ENCODE results near the gene FBLN5.
"Not testable (repeated sequence)": the region's sequence is repeated elsewhere in the genome, so short reads cannot be mapped to it uniquely, and the experiment has no call there.

Gene FBLN5

GRCh38 chr14:91858536-91859275 lies 88.8 kb downstream of the FBLN5 start:
- DNase-seq: no peak

DNA sequence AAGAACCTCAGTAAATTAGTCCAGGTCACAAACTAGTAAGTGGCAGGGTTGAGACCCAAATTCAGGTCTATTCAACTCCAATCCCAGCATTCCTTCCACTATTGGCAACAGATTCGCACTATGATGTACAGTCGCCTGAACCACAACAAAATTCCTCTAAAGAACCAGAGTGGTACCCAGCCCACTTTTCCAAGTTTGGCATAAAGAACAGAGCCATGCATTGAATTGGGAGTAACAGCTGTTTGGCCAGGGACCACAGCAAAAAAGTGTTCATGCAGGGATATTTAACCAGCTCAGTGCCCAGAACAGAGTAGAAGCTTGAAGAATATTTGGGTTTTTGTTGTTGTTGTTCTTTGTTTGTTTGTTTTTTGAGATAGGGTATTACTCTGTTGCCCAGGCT lies 89.9 kb downstream of the FBLN5 start:
- no peak for DNase-seq

- DNase-seq: no peak
These were observed 93.1 kb downstream of the FBLN5 start for GRCh38 chr14:91854327-91854934.

- DNase-seq: no peak
These were observed 95.9 kb downstream of the FBLN5 start for GRCh38 chr14:91851563-91851962.

DNA sequence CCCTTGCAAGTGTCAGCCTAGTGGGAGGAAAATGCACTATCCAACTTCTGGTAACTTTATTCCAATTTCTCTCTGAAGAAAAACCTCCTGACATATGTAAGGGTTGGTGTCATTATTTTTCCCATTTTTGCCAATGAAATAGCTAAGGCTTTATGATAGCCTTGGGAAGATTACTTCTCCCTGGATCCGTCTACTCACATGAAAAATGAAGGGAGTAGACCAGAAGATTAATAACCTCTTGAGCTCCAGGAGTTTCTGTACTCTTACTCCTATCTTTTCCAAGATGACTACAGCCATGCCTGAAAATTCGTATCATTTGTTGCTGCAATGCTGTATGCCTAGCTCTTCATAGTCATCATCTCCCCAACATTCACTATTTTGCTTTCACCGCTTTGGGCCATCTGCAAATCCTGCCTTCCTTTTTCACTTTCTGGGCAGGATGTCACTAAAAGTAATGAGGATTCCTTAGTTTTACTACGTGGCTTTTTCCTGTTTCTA lies 98.9 kb downstream of the FBLN5 start:
- DNase-seq: no peak

GRCh38 chr14:91847693-91848092 lies 99.8 kb downstream of the FBLN5 start:
- no peak for DNase-seq

DNA sequence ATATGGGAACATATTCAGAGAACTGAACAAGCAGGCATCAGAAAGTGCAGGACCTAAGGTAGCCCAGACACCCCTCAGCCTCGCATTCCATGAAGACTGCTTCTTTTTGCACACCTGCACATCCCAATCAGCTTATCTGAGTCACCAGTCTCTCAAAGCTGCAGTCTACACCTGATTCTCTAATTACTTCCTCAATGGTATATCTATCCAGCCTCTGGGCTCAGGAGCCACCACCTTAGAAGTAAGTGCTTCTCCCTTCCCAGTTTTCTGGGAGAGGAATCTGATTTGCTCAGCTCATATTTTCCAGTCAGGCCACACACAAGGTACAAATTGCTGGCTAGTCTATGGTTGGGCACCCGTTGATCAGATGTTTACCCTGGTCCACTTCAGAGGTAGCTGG lies 101.8 kb downstream of the FBLN5 start:
- no peak for DNase-seq

DNA sequence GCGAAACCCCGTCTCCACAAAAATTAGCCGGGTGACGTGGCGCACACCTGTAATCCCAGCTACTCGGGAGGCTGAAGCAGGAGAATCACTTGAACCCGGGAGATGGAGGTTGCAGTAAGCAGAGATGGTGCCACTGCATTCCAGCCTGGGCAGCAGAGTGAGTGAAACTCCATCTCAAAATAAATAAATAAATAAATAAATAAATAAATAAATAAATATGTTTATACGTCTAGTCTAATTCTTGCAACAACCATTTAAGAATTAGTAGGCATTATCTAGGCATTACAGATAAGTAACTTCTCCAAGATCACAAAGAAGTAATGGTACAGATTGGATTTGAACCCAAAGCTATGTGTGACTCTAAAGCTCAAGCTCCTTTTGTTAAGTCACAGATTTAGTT lies 102.4 kb downstream of the FBLN5 start:
- not testable (repeated sequence) for DNase-seq

- DNase-seq: no peak
These were observed 103.5 kb downstream of the FBLN5 start for GRCh38 chr14:91844029-91844428.

GRCh38 chr14:91843437-91843836 lies 104.1 kb downstream of the FBLN5 start:
- no peak for DNase-seq

DNA sequence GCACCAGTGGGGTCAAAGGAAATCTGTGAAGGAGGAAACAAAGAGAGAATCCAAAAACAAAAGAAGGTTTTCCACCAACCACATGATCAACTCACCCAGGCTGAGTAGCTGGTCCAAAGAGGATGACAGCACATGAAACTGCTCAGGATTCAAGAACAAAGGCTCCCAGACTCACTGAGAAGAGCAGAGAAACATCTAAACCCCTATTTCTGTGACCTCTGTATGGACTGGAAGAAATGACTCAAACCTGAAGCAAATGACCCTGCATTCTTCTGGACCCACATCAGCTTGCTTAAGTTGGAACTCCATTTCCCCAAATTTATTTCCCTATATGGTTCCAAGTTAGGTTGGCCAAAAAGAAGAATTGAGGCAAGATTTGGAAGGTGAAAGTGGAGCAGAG lies 106.4 kb downstream of the FBLN5 start:
- no peak for DNase-seq

- no peak for DNase-seq
These were observed 107.7 kb downstream of the FBLN5 start for GRCh38 chr14:91839749-91840148.

DNA sequence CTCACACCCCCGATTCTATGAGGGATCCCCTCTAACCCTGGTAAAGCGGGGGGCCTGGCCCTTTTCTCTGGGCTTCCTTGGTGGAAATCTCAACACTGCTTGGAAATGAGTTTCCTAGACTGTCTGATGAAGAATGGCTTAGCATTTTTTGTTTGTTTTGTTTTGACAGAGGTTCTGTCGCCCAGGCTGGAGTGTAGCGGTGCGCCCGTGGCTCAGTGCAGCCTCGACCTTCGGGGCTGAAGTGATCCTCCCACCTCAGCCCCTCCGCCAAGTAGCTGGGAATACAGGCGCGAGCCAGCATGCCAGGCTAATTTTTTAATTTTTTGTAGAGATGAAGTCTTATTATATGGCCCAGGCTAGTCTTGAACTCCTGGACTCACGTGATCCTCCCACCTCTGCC lies 110.4 kb downstream of the FBLN5 start:
- no peak for DNase-seq

DNA sequence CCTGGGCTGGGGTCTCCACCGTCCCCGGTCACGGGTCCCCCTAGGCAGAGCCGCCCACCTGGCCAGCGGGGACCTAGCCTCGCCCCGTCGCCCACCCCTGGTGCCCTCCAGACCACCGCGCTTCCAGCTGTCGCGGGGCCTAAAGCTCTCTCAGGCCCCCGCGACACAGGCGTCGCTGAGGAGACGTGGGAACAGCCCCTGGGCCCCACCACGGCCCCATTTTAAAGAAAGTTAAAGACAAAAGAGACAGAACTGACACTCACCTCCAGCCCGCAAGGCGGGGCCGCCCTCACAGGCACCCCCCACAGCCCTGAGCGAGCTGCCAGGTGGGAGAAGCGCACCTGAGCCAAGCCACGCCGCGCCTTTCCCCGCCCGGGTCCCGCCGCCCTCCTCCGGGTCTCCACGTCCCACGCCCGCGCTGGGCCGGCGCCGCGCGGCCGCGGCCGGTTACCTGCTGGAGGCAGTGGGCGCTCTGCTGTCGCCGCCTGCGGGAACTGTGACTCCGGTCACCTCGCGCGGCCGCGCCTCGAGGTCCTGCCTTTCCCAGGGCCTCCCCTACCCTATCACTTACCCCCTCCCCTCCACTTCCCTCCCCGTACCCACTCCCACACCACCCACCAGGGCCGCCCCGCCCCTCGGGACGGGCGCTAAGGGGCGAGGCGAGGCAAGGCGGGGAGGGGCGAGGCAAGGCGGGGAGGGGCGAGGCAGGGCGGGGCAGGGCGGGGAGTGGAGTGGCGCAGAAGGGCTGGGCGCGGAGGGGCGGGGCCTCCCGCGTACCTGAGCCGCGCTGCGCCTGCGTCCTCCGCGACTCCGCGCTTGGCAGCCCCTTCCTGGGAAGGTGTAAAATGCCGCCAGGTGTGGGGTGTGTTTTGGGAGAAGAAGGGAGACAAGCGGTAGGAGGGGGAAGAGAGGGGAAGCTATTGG lies 111.3 kb downstream of the FBLN5 start:
- DNase-seq: peak in 2 of 14 donors; percentile 17 to 52

GRCh38 chr14:91835197-91835919 lies 112.1 kb downstream of the FBLN5 start:
- DNase-seq: no peak

GRCh38 chr14:91834571-91834970 lies 112.9 kb downstream of the FBLN5 start:
- DNase-seq: no peak

DNA sequence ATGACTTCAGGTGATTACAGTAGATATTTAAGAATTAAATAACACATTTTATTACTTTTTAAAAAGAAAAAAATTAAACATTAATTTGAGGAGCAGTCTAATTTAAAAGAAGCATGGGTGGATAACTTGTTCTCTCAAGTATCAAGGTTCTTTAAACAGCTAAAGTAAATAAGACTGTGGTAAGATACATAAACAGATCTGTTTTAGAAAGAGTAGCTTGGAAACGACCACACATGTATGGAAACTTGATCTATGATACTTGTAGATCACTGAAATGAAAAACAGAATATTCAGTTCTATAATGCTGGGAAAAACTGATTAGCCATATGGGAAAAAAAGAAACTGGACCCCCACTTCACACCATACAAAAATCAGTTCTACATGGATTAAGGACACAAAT lies 116.2 kb downstream of the FBLN5 start:
- no peak for DNase-seq

DNA sequence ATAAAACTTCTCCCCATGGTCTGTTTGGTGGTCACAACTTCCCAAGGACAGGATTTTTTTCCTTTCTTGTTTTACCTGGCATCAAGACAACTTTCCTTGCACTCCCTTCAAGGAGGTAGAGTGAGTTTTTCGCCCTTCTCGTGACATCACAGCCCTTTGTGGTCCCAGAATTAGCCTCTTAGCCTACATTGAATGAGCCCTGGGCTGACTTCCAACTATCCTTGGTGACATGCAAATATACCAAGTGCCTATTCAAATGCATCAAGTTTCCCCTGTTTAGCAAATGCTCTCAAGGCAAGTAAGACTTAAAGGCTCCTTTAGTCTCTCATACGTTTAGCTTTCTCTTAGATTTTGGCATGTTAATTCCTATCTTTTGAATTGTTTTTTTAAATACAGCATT lies 116.7 kb downstream of the FBLN5 start:
- DNase-seq: peak in 1 of 14 donors; percentile 38

GRCh38 chr14:91829511-91829910 lies 118.0 kb downstream of the FBLN5 start:
- DNase-seq: no peak

DNA sequence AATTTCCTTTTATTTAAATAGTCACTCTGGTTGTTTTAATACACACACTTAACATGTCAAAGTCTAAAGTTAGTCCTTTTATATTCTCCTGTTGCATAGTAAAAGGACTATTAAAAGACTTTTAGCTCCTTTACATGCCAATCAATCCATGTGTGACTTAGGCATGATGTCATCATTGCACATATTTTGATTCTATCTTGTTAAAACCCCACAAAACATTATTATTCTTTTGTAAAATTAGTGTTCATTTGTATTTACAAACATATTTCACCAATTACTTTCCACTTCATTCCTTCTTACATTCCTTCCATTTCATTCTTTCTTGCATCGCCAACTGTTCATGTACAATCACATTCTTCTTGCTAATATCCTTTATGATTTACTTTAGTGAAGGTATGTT lies 119.7 kb downstream of the FBLN5 start:
- no peak for DNase-seq
